ENCODE measurements around the gene ST6GALNAC2. TPM values are rescaled to one million over a fixed set of nuclear protein-coding genes. Genes with fewer than 3 reads are reported as not detected.
"Not testable (repeated sequence)": the region's sequence is repeated elsewhere in the genome, so short reads cannot be mapped to it uniquely, and the experiment has no call there.

The ST6GALNAC2 gene
- total RNA-seq, 2 donors from 2014 or later, result 3.9 to 4.5 TPM

GRCh38 chr17:76560877-76561221, 24.8 kb downstream of the ST6GALNAC2 start:
- intact Hi-C loops (cut with DNase I, micrococcal nuclease), result no loop called here
- ATAC-seq, result no peak
- DNase-seq, result no peak

- DNase-seq (no peak), ATAC-seq (no peak)
- intact Hi-C loops (cut with DNase I, micrococcal nuclease), result no loop called here
These were observed 25.4 kb downstream of the ST6GALNAC2 start for GRCh38 chr17:76560036-76560876.

GRCh38 chr17:76559460-76559859, 26.2 kb downstream of the ST6GALNAC2 start:
- ATAC-seq, DNase-seq: not testable (repeated sequence)
- intact Hi-C loops (cut with DNase I, micrococcal nuclease), result loop anchor here in 1 of 2 donors (5.0 kb wide), 1 partner anchor 158 kb away; no protein-coding TSS in a partner anchor

GRCh38 chr17:76558198-76559095, 27.2 kb downstream of the ST6GALNAC2 start:
- intact Hi-C loops (cut with DNase I, micrococcal nuclease), result loop anchor here in 1 of 2 donors (5.0 kb wide), 1 partner anchor 159 kb away; no protein-coding TSS in a partner anchor
- DNase-seq, result no peak
- peak; percentile 31 for ATAC-seq

- intact Hi-C loops (cut with DNase I, micrococcal nuclease), result loop anchor here in 1 of 2 donors (5.0 kb wide), 1 partner anchor 160 kb away; no protein-coding TSS in a partner anchor
- DNase-seq (peak; percentile 95 to 96), ATAC-seq (peak; percentile 95)
These were observed 28.1 kb downstream of the ST6GALNAC2 start for GRCh38 chr17:76557368-76558197.

GRCh38 chr17:76556765-76557367, 28.8 kb downstream of the ST6GALNAC2 start:
- ATAC-seq (peak; percentile 55), DNase-seq (peak in 1 of 2 donors; percentile 57)
- intact Hi-C loops (cut with DNase I, micrococcal nuclease), result loop anchor here in 1 of 2 donors (5.0 kb wide), 1 partner anchor 160 kb away; no protein-coding TSS in a partner anchor

- DNase-seq (no peak), ATAC-seq (no peak)
- intact Hi-C loops (cut with DNase I, micrococcal nuclease), result no loop called here
These were observed 31.5 kb downstream of the ST6GALNAC2 start for GRCh38 chr17:76554131-76554530.

- no peak for DNase-seq
- ATAC-seq, result no peak
- intact Hi-C loops (cut with DNase I, micrococcal nuclease), result no loop called here
These were observed 32.3 kb downstream of the ST6GALNAC2 start for GRCh38 chr17:76553178-76553908.

GRCh38 chr17:76551685-76552084, 34.0 kb downstream of the ST6GALNAC2 start:
- DNase-seq (no peak), ATAC-seq (no peak)
- intact Hi-C loops (cut with DNase I, micrococcal nuclease), result no loop called here

GRCh38 chr17:76550712-76551615, 34.7 kb downstream of the ST6GALNAC2 start:
- ATAC-seq (peak; percentile 29), DNase-seq (no peak)
- intact Hi-C loops (cut with DNase I, micrococcal nuclease), result no loop called here

GRCh38 chr17:76549539-76549938, 36.1 kb downstream of the ST6GALNAC2 start:
- intact Hi-C loops (cut with DNase I, micrococcal nuclease), result no loop called here
- no peak for DNase-seq
- ATAC-seq, result no peak

GRCh38 chr17:76549215-76549518, 36.5 kb downstream of the ST6GALNAC2 start:
- DNase-seq, result no peak
- intact Hi-C loops (cut with DNase I, micrococcal nuclease), result no loop called here
- ATAC-seq, result no peak

GRCh38 chr17:76548378-76549214, 37.1 kb downstream of the ST6GALNAC2 start:
- intact Hi-C loops (cut with DNase I, micrococcal nuclease), result no loop called here
- ATAC-seq, result no peak
- DNase-seq, result no peak

- ATAC-seq, result no peak
- DNase-seq, result no peak
- intact Hi-C loops (cut with DNase I, micrococcal nuclease), result no loop called here
These were observed 37.9 kb downstream of the ST6GALNAC2 start for GRCh38 chr17:76547642-76548202.

- ATAC-seq, result peak; percentile 59
- intact Hi-C loops (cut with DNase I, micrococcal nuclease), result no loop called here
- DNase-seq, result peak in 1 of 2 donors; percentile 65
These were observed 38.4 kb downstream of the ST6GALNAC2 start for GRCh38 chr17:76547183-76547641.
